ENCODE measurements around the gene JUP. TPM values are rescaled to one million over a fixed set of nuclear protein-coding genes. Genes with fewer than 3 reads are reported as not detected.

Gene JUP
- total RNA-seq, 1 experiment from 2014 or later, result 131 TPM

DNA sequence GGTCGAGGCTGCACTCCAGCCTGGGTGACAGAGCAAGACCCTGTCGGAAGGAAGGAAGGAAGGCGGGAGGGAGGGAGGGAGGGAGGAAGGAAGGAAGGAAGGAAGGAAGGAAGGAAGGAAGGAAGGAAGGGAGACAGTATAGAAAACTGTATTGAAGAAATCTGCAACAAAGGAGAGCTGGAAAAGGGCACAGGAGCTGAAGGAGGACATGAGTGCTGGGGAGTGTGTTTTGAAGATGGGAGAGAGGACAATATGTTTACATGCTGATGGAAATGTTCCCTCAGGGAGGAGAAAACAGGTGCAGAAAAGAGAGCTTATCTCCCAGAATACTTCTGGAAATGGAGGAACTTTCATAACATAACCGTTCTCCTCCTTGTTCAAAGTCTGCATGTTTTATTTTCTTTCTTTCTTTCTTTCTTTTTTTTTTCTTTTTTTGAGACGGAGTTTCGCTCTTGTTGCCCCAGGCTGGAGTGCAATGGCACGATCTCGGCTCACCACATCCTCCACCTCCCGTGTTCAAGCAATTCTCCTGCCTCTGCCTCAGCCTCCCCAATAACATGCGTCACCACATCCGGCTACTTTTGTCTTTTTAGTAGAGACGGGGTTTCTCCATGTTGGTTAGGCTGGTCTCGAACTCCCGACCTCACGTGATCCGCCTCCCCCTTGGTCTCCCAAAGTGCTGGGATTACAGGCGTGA lies 49.4 kb downstream of the JUP start:
- peaks cover 16% of the 10 kb centered on the region for H3K4me1 Mint-ChIP-seq (ENCODE audit: insufficient read depth, unreplicated experiment)
- no peaks in the 10 kb centered on the region for H3K9me3 Mint-ChIP-seq (ENCODE audit: unreplicated experiment)
- no peaks in the 10 kb centered on the region for H3K36me3 Mint-ChIP-seq (ENCODE audit: insufficient read depth, unreplicated experiment)
- intact Hi-C loops (cut with micrococcal nuclease), result loop anchor here (5.0 kb wide), 1 partner anchor 380 kb away; no protein-coding TSS in a partner anchor
- H3K27ac Mint-ChIP-seq (ENCODE audit: low read depth, unreplicated experiment), result no peak overlapping the region
- POLR2A ChIA-PET, result interaction anchor here (0.6 to 3.0 kb wide), 12 partner anchors 13 to 126 kb away, joined by 3 to 23 read pairs (median 4); partner anchors contain the start of genes EIF1, JUP and P3H4
- TF ChIP-seq, protein P1, sequence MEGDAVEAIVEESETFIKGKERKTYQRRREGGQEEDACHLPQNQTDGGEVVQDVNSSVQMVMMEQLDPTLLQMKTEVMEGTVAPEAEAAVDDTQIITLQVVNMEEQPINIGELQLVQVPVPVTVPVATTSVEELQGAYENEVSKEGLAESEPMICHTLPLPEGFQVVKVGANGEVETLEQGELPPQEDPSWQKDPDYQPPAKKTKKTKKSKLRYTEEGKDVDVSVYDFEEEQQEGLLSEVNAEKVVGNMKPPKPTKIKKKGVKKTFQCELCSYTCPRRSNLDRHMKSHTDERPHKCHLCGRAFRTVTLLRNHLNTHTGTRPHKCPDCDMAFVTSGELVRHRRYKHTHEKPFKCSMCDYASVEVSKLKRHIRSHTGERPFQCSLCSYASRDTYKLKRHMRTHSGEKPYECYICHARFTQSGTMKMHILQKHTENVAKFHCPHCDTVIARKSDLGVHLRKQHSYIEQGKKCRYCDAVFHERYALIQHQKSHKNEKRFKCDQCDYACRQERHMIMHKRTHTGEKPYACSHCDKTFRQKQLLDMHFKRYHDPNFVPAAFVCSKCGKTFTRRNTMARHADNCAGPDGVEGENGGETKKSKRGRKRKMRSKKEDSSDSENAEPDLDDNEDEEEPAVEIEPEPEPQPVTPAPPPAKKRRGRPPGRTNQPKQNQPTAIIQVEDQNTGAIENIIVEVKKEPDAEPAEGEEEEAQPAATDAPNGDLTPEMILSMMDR (IDR thresholded peaks at IDR 0.05; ENCODE audit: unreplicated experiment), result no peak
- DNase-seq (ENCODE audit: unreplicated experiment), result no peak
- CTCF ChIA-PET, result interaction anchor here (0.6 to 4.7 kb wide), 23 partner anchors 10 to 777 kb away, joined by 3 to 37 read pairs (median 5); partner anchors contain the start of genes JUP and P3H4
- peaks cover 51% of the 10 kb centered on the region for H3K27me3 Mint-ChIP-seq (ENCODE audit: insufficient read depth, unreplicated experiment)
- BruUV-seq (replicated peaks), result no TSS peak
- H3K4me3 Mint-ChIP-seq (ENCODE audit: unreplicated experiment), result no peak overlapping the region

DNA sequence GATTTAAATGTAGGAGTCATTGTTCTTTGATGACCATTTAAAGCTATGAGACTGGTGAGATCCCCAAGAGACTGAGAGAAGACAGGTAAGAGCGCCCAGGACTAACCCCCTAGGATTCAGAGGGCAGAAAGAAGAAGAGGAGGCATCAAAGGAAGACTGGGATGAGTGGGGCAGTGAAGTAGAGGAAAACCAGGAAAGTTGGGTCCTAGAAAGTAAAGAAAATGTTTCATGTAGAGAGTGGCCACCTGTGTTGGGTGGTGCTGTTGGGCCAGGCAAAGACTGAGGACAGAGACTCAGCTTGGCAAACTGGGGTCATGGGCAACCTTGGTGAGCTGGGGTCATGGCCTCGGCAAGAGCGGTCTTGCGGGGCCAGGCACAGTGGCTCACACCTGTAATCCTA lies 50.8 kb downstream of the JUP start:
- no peak for DNase-seq (ENCODE audit: unreplicated experiment)
- intact Hi-C loops (cut with micrococcal nuclease), result loop anchor here (5.0 kb wide), 1 partner anchor 382 kb away; no protein-coding TSS in a partner anchor
- H3K27me3 Mint-ChIP-seq (ENCODE audit: insufficient read depth, unreplicated experiment), result peaks cover 65% of the 10 kb centered on the region
- TF ChIP-seq, protein P1 (IDR thresholded peaks at IDR 0.05; ENCODE audit: unreplicated experiment), result no peak
- H3K27ac Mint-ChIP-seq (ENCODE audit: low read depth, unreplicated experiment), result no peak overlapping the region
- ChIA-PET POLR2A (interaction anchor here (1.3 to 3.0 kb wide), 5 partner anchors 18 to 66 kb away, joined by 3 to 23 read pairs (median 5); partner anchors contain the start of gene JUP), CTCF (interaction anchor here (0.6 to 4.7 kb wide), 4 partner anchors 17 to 245 kb away, joined by 3 to 37 read pairs (median 4); no protein-coding TSS in a partner anchor)
- no TSS peak for BruUV-seq (replicated peaks)
- H3K4me1 Mint-ChIP-seq (ENCODE audit: insufficient read depth, unreplicated experiment), result peaks cover 16% of the 10 kb centered on the region
- no peak overlapping the region for H3K4me3 Mint-ChIP-seq (ENCODE audit: unreplicated experiment)
- H3K36me3 Mint-ChIP-seq (ENCODE audit: insufficient read depth, unreplicated experiment), result no peaks in the 10 kb centered on the region
- no peaks in the 10 kb centered on the region for H3K9me3 Mint-ChIP-seq (ENCODE audit: unreplicated experiment)

DNA sequence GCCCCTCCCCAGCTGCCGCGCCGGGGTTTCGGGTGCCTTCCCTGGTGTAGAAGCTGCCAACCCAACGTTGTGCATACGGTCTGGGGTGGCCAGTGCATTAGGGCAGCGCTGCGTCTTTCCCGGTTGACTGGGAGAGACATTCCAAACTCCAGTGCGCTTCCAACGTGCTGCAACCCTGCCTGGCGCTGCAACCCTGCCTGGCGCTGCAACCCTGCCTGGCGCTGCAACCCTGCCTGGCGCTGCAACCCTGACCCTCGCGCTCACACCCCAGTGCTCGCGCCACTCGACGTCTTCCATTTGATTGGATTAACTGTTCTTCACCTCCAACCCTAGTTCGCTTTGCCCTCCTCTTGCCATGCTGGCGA lies 51.6 kb downstream of the JUP start:
- H3K27ac Mint-ChIP-seq (ENCODE audit: low read depth, unreplicated experiment), result peak overlapping the region; percentile 79
- H3K4me1 Mint-ChIP-seq (ENCODE audit: insufficient read depth, unreplicated experiment), result peaks cover 16% of the 10 kb centered on the region
- POLR2A ChIA-PET, result interaction anchor here (0.5 to 1.7 kb wide), 9 partner anchors 9 to 177 kb away, joined by 3 to 10 read pairs (median 5); partner anchors contain the start of gene JUP
- no TSS peak for BruUV-seq (replicated peaks)
- H3K4me3 Mint-ChIP-seq (ENCODE audit: unreplicated experiment), result peak overlapping the region; percentile 74
- no peaks in the 10 kb centered on the region for H3K9me3 Mint-ChIP-seq (ENCODE audit: unreplicated experiment)
- DNase-seq (ENCODE audit: unreplicated experiment), result no peak
- TF ChIP-seq, protein P1 (IDR thresholded peaks at IDR 0.05; ENCODE audit: unreplicated experiment), result no peak
- peaks cover 67% of the 10 kb centered on the region for H3K27me3 Mint-ChIP-seq (ENCODE audit: insufficient read depth, unreplicated experiment)
- intact Hi-C loops (cut with micrococcal nuclease), result loop anchor here (5.0 kb wide), 1 partner anchor 382 kb away; no protein-coding TSS in a partner anchor
- no peaks in the 10 kb centered on the region for H3K36me3 Mint-ChIP-seq (ENCODE audit: insufficient read depth, unreplicated experiment)
- CTCF ChIA-PET, result interaction anchor here (0.5 to 4.7 kb wide), 6 partner anchors 67 to 401 kb away, joined by 3 to 37 read pairs (median 3); no protein-coding TSS in a partner anchor
